DMS79 (cell line): ENCODE results near the gene FOXJ3.

ENCODE experiments used
- DNase-seq: peaks from one replicate; lab custom pipeline; 2025; lab: John Stamatoyannopoulos, UW

Gene FOXJ3

GRCh38 chr1:42143896-42144710 is 190.9 kb downstream of the FOXJ3 start:
- DNase-seq = no peak

- peak; percentile 92 for DNase-seq
These were observed 191.9 kb downstream of the FOXJ3 start for GRCh38 chr1:42142894-42143675.

- no peak for DNase-seq
These were observed 193.1 kb downstream of the FOXJ3 start for GRCh38 chr1:42141978-42142377.

GRCh38 chr1:42140191-42140590 is 194.8 kb downstream of the FOXJ3 start:
- no peak for DNase-seq

- DNase-seq = no peak
These were observed 195.6 kb downstream of the FOXJ3 start for GRCh38 chr1:42139444-42139843.

- no peak for DNase-seq
These were observed 196.4 kb downstream of the FOXJ3 start for GRCh38 chr1:42138586-42138985.

GRCh38 chr1:42137766-42138165 is 197.3 kb downstream of the FOXJ3 start:
- DNase-seq = peak; percentile 72

GRCh38 chr1:42136466-42136865 is 198.6 kb downstream of the FOXJ3 start:
- DNase-seq = no peak

- DNase-seq = peak; percentile 93
These were observed 199.6 kb downstream of the FOXJ3 start for GRCh38 chr1:42135426-42135825.

GRCh38 chr1:42133809-42134526 is 201.1 kb downstream of the FOXJ3 start:
- no peak for DNase-seq

- DNase-seq = no peak
These were observed 201.6 kb downstream of the FOXJ3 start for GRCh38 chr1:42133390-42133789.

- DNase-seq = no peak
These were observed 204.9 kb downstream of the FOXJ3 start for GRCh38 chr1:42130061-42130660.

GRCh38 chr1:42128964-42129363 is 206.1 kb downstream of the FOXJ3 start:
- no peak for DNase-seq

- no peak for DNase-seq
These were observed 206.5 kb downstream of the FOXJ3 start for GRCh38 chr1:42128499-42128898.

- no peak for DNase-seq
These were observed 207.3 kb downstream of the FOXJ3 start for GRCh38 chr1:42127767-42128166.
